Stimulated activated CD8-positive, alpha-beta memory T cell treated with anti-CD3 and anti-CD28 coated beads, Interleukin-4, amount 100 ng/mL, for 24 hours (primary cell): Measurements from ENCODE around the gene GTF2IRD1.
A peak's percentile ranks its signal among the peaks of the same experiment; 100 is the strongest.
"Not testable (repeated sequence)": the region's sequence is repeated elsewhere in the genome, so short reads cannot be mapped to it uniquely, and the experiment has no call there.

Experiments
- DNase-seq: peaks from one replicate; pipeline ENCODE4 v3.0.0-alpha.2; 2020; ENCODE audit warnings: low read depth

The GTF2IRD1 gene

GRCh38 chr7:74604326-74605020 lies 150.8 kb downstream of the GTF2IRD1 start:
- no peak for DNase-seq

GRCh38 chr7:74606101-74606908 lies 152.6 kb downstream of the GTF2IRD1 start:
- DNase-seq, result peak; percentile 22

GRCh38 chr7:74606909-74607510 lies 153.3 kb downstream of the GTF2IRD1 start:
- no peak for DNase-seq

GRCh38 chr7:74612015-74612829 lies 158.5 kb downstream of the GTF2IRD1 start:
- DNase-seq, result no peak

- DNase-seq, result no peak
Observed at GRCh38 chr7:74615933-74616780, 162.5 kb downstream of the GTF2IRD1 start.

GRCh38 chr7:74617180-74617744 lies 163.6 kb downstream of the GTF2IRD1 start:
- DNase-seq, result no peak

GRCh38 chr7:74619235-74619860 lies 165.6 kb downstream of the GTF2IRD1 start:
- DNase-seq, result no peak

GRCh38 chr7:74622228-74622749 lies 168.6 kb downstream of the GTF2IRD1 start:
- DNase-seq, result no peak

GRCh38 chr7:74623135-74623534 lies 169.4 kb downstream of the GTF2IRD1 start:
- DNase-seq, result no peak

GRCh38 chr7:74625446-74625845 lies 171.7 kb downstream of the GTF2IRD1 start:
- DNase-seq, result no peak

- DNase-seq, result no peak
Observed at GRCh38 chr7:74627661-74628411, 174.1 kb downstream of the GTF2IRD1 start.

GRCh38 chr7:74632505-74632904 lies 178.8 kb downstream of the GTF2IRD1 start:
- no peak for DNase-seq

- no peak for DNase-seq
Observed at GRCh38 chr7:74633451-74633921, 179.8 kb downstream of the GTF2IRD1 start.

GRCh38 chr7:74637745-74638144 lies 184.0 kb downstream of the GTF2IRD1 start:
- DNase-seq, result no peak

GRCh38 chr7:74650055-74650454 lies 196.3 kb downstream of the GTF2IRD1 start:
- DNase-seq, result peak; percentile 79

GRCh38 chr7:74650493-74651132 lies 196.9 kb downstream of the GTF2IRD1 start:
- not testable (repeated sequence) for DNase-seq

- not testable (repeated sequence) for DNase-seq
Observed at GRCh38 chr7:74651133-74651504, 197.4 kb downstream of the GTF2IRD1 start.
